ENCODE results near the gene C6orf136. TPM values are rescaled to one million over a fixed set of nuclear protein-coding genes. Genes with fewer than 3 reads are reported as not detected.

The C6orf136 gene
- total RNA-seq, 4 donors from 2014 or later: 35.5 to 111 (median 83.8) TPM

- H3K36me3 ChIP-seq: peaks cover 0 to 75% (median 0%) of the 10 kb centered on the region in 3 donors
- no peak for DNase-seq
These were observed 21.4 kb upstream of the C6orf136 start for GRCh38 chr6:30625511-30625910.

GRCh38 chr6:30626484-30627366 lies 20.2 kb upstream of the C6orf136 start, which contains the start of gene ATAT1:
Gene ATAT1, plus strand, starts transcription at chr6:30626874.
- Histone ChIP-seq H3K9me3 (no peaks in the 10 kb centered on the region), H3K4me1 (peaks cover 0 to 12% (median 1%) of the 10 kb centered on the region in 4 donors), H3K27me3 (no peaks in the 10 kb centered on the region), H3K4me3 (peak within 1 kb of the TSS; percentile 53 to 70 (median 62)), H3K27ac (peak within 1 kb of the TSS; percentile 83 to 93 (median 89)), H3K36me3 (peaks cover 0 to 70% (median 0%) of the 10 kb centered on the region in 3 donors)
- peak; percentile 90 to 97 (median 96) for DNase-seq
- TF ChIP-seq POLR2A (IDR thresholded peaks at IDR 0.05) (peak; percentile 63 to 79), CTCF (IDR thresholded peaks at IDR 0.05) (peak; percentile 32 to 56 (median 44))

More at GRCh38 chr6:30625511-30625910, 21.4 kb upstream of the C6orf136 start:
- H3K27me3 ChIP-seq: no peaks in the 10 kb centered on the region
- no peak overlapping the region for H3K4me3 ChIP-seq
- no peaks in the 10 kb centered on the region for H3K9me3 ChIP-seq
- H3K27ac ChIP-seq: peak overlapping the region in 3 of 4 donors; percentile 86 to 93 (median 92)
- peaks cover 0 to 12% (median 1%) of the 10 kb centered on the region in 4 donors for H3K4me1 ChIP-seq
- TF ChIP-seq CTCF (IDR thresholded peaks at IDR 0.05) (no peak), POLR2A (IDR thresholded peaks at IDR 0.05) (no peak)

- H3K36me3 ChIP-seq: peaks cover 0 to 39% (median 0%) of the 10 kb centered on the region in 3 donors
- no peak for DNase-seq
These were observed 11.1 kb upstream of the C6orf136 start for GRCh38 chr6:30635834-30636233.

GRCh38 chr6:30640481-30640880 lies 6.5 kb upstream of the C6orf136 start:
- peaks cover 0 to 46% (median 0%) of the 10 kb centered on the region in 3 donors for H3K36me3 ChIP-seq
- H3K9me3 ChIP-seq: no peaks in the 10 kb centered on the region
- no peak overlapping the region for H3K27ac ChIP-seq
- peaks cover 0 to 10% (median 0%) of the 10 kb centered on the region in 4 donors for H3K4me1 ChIP-seq
- TF ChIP-seq CTCF (IDR thresholded peaks at IDR 0.05) (no peak), POLR2A (IDR thresholded peaks at IDR 0.05) (no peak)
- DNase-seq: no peak
- no peaks in the 10 kb centered on the region for H3K27me3 ChIP-seq
- no peak overlapping the region for H3K4me3 ChIP-seq

More at GRCh38 chr6:30635834-30636233, 11.1 kb upstream of the C6orf136 start:
- TF ChIP-seq CTCF (IDR thresholded peaks at IDR 0.05) (no peak), POLR2A (IDR thresholded peaks at IDR 0.05) (no peak)
- Histone ChIP-seq H3K4me3 (no peak overlapping the region), H3K27me3 (no peaks in the 10 kb centered on the region), H3K4me1 (no peaks in the 10 kb centered on the region), H3K9me3 (no peaks in the 10 kb centered on the region), H3K27ac (no peak overlapping the region)

- Histone ChIP-seq H3K27me3 (no peaks in the 10 kb centered on the region), H3K27ac (no peak overlapping the region), H3K4me3 (no peak overlapping the region), H3K4me1 (peaks cover 0 to 16% (median 0%) of the 10 kb centered on the region in 4 donors), H3K36me3 (peaks cover 0 to 46% (median 0%) of the 10 kb centered on the region in 3 donors), H3K9me3 (no peaks in the 10 kb centered on the region)
- TF ChIP-seq CTCF (IDR thresholded peaks at IDR 0.05): no peak
- TF ChIP-seq POLR2A (IDR thresholded peaks at IDR 0.05): no peak
- no peak for DNase-seq
These were observed 5.9 kb upstream of the C6orf136 start for GRCh38 chr6:30641048-30641447.

All from Peyer's patch (tissue), 4 donors.